Astrocyte of the cerebellum (primary cell): Measurements from ENCODE around the gene SHROOM3.
A peak's percentile ranks its signal among the peaks of the same experiment; 100 is the strongest.

Experiments used
- DNase-seq: peaks from one replicate; pipeline ENCODE4 v3.0.0-alpha.2; 2011; ENCODE audit warnings: low read depth
- H3K4me3 ChIP-seq: 2 replicates; pipeline ENCODE4 v1.5.1; 2011; ENCODE audit warnings: mild to moderate bottlenecking, low read depth, low read length, moderate library complexity
- in situ Hi-C: cut with HindIII; loops from 2 replicates; pipeline ENCODE4 v1.10.0; 2017; ENCODE audit warnings: low sequenced_read_pairs
- TF ChIP-seq, protein P1 (sequence below): IDR thresholded peaks from 2 replicates; pipeline ENCODE4 v1.5.1; 2012; ENCODE audit warnings: low read length, low read depth, moderate library complexity, mild to moderate bottlenecking; ENCODE audit errors: missing control alignments

Gene SHROOM3

DNA sequence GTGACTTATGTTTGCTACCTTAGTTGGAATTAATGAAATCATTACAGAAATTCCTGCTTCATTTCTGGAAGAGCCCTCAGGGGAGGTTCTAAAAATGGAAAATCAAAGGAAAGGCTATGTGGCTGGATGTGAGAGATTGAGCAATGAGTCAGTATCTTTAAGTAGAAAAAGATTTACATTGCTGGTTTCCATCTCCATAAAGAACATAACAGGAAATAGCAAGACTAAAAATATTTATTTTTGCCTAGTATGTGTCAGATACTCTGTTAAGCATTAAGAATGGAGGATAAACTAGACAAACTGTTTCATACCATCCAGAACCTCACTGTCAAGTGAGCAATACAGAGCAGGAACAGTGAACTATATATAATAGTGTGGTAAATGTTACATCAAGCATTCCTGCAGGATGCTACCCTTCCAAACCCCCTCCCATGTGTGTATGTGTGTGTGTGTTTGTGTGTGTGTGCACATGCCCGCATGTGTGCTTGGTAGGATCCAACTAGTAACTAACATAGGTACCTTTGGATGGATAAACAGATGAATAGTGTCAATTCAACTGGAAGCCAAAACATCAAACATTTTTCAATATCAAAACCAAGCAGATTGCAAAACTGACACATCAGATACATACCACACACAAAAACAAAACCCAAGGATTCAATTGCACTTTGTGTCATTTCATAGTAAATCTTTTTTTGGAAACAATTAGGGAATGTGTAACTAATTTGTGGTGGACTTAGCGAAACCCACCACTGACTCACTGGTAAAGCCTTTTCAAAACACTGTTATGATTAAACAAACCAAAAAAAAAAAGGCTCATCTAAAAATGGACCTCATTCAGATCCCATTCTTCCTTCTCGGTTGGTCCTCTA lies 223.4 kb downstream of the SHROOM3 start:
- in situ Hi-C loops: no loop called here
- H3K4me3 ChIP-seq: no peak overlapping the region
- TF ChIP-seq, protein P1, sequence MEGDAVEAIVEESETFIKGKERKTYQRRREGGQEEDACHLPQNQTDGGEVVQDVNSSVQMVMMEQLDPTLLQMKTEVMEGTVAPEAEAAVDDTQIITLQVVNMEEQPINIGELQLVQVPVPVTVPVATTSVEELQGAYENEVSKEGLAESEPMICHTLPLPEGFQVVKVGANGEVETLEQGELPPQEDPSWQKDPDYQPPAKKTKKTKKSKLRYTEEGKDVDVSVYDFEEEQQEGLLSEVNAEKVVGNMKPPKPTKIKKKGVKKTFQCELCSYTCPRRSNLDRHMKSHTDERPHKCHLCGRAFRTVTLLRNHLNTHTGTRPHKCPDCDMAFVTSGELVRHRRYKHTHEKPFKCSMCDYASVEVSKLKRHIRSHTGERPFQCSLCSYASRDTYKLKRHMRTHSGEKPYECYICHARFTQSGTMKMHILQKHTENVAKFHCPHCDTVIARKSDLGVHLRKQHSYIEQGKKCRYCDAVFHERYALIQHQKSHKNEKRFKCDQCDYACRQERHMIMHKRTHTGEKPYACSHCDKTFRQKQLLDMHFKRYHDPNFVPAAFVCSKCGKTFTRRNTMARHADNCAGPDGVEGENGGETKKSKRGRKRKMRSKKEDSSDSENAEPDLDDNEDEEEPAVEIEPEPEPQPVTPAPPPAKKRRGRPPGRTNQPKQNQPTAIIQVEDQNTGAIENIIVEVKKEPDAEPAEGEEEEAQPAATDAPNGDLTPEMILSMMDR: no peak
- peak; percentile 90 for DNase-seq

DNA sequence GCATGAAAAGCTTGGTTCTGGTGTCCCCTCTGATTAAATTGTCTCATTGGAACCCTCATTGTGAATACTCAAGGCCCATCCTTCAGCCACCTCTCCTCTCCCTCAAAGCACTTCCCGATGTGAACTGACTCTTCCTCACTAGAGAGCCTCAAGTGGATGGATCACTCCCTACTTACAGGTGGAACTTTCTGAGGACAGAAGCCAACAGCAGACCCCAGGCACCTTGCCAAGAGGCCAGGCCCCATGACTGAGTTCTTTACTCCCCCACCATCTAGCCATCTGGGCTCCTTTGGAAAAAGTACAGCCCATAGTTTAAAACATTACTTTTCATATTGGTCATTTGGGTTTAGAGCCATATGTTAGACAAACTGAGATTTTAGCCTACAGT lies 224.1 kb downstream of the SHROOM3 start:
- DNase-seq: peak; percentile 72
- in situ Hi-C loops: no loop called here
- TF ChIP-seq, protein P1: no peak
- H3K4me3 ChIP-seq: no peak overlapping the region

DNA sequence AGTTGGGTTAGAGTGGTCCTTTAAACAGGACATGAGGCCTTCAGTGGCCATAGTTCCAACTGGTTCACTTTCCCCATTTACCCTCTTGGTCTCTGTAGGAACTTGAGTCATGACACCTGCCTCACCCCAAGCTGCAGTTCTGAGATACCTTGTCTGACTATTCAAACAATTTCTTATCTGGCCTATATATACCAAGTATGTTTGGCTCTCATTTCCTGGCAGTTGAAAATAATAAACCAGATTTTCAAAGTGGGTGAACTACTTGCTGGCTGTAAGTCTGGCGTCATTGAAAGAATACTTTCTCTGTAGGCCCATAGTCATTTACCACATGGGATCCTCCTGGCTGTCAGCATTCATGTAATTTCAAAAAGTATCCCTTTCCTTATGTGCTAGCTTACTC lies 228.8 kb downstream of the SHROOM3 start:
- TF ChIP-seq, protein P1: no peak
- no peak for DNase-seq
- in situ Hi-C loops: no loop called here
- no peak overlapping the region for H3K4me3 ChIP-seq

DNA sequence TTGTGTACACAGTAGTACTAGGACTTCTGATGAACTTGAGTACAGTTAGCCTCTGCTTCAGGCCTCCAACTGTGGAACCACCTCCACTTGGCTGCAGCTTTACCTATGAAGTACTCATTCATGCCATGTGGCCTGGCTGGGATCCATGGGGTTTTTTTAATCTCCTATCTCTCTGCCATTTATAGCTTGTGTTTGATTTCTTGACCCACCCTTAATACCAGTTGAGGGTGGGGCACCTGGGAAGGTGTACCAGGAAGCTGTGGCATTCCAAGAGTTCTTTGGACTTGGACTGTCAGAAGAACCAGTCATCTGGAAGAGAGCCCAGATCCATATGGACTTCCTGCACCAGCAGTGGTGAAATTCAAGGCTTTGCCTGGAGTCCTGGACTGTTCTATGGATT lies 230.1 kb downstream of the SHROOM3 start:
- in situ Hi-C loops: no loop called here
- H3K4me3 ChIP-seq: no peak overlapping the region
- TF ChIP-seq, protein P1: no peak
- DNase-seq: no peak

DNA sequence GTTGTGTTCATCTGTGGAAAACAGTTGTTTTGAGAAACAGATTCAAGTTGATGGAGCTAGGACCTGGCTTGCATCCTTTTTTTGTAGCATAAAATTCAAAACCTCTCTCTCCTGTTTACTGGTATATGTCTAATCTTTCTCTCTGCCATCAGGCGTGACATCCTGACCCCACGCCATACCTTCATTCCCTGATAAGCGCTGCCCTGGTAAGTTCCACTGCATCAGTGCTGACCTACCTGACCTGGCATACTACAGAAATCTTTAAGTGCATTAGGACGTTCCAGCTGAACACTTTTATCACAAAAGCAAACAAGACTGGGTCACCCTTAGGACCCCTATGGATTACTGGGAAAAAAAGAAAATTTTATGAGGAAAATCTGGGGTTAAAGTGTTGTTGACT lies 230.7 kb downstream of the SHROOM3 start:
- in situ Hi-C loops: no loop called here
- TF ChIP-seq, protein P1: no peak
- DNase-seq: no peak
- no peak overlapping the region for H3K4me3 ChIP-seq

DNA sequence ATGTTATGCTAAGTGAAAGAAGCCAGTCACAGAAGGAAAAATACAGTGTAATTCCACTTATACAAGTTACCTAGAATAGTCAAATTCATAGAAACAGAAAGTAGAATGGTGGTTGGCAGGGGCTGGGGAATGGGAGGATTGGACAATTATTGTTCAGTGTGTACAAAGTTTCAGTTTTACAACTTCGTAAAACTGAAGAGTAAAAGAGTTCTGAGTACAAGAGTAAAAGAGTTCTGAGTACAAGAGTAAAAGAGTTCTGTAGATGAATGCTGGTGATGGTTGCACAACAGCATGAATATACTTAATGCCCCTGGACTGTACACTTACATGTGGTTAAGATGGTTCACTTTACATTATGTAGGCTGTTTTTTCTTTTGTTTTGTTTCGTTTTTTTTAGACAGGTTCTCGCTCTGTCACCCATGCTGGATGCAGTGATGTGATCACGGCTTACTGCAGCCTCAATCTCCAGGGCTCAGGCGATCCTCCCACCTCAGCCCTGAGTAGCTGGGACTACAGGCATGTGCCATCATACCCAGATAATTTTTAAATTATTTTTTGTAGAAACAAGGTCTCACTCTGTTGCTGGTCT lies 232.0 kb downstream of the SHROOM3 start:
- H3K4me3 ChIP-seq: no peak overlapping the region
- in situ Hi-C loops: no loop called here
- DNase-seq: no peak
- TF ChIP-seq, protein P1: no peak
